Gastroesophageal sphincter (tissue), 4 donors: ENCODE measurements around the gene CEP112. TPM values are rescaled to one million over a fixed set of nuclear protein-coding genes. Genes with fewer than 3 reads are reported as not detected.
A peak's percentile ranks its signal among the peaks of the same experiment; 100 is the strongest.
"Not testable (repeated sequence)": the region's sequence is repeated elsewhere in the genome, so short reads cannot be mapped to it uniquely, and the experiment has no call there.

Experiments
- ATAC-seq: fragments of 150-250 bp; one replicate; pipeline ENCODE4 v1.9.1; 2016; ENCODE audit warnings: mild to moderate bottlenecking, moderate library complexity
- H3K27ac ChIP-seq, 4 donors: fragments of 200-600 bp; sonication (generic) in 3 of 4; 1 replicate in 3 of 4; 2 replicates in 1 of 4; pipeline ENCODE4 v1.5.1; 2016 to 2019
- H3K27me3 ChIP-seq: fragments of 200-600 bp; sonication (generic); one replicate; pipeline ENCODE4 v1.5.1; 2019
- H3K36me3 ChIP-seq, 2 donors: fragments of 200-600 bp; sonication (generic); one replicate each; pipeline ENCODE4 v1.5.1; 2019; ENCODE audit warnings: control low read depth in 1 of 2
- H3K4me1 ChIP-seq, 3 donors: fragments of 200-600 bp; sonication (generic); 1 replicate in 2 of 3; 2 replicates in 1 of 3; pipeline ENCODE4 v1.5.1; 2016 to 2019; ENCODE audit warnings: control low read depth in 2 of 3
- H3K4me3 ChIP-seq, 2 donors: fragments of 200-600 bp; sonication (generic); one replicate each; pipeline ENCODE4 v1.5.1; 2019; ENCODE audit warnings: mild to moderate bottlenecking in 1 of 2, moderate library complexity in 1 of 2
- H3K9me3 ChIP-seq, 3 donors: fragments of 200-600 bp; sonication (generic); one replicate each; pipeline ENCODE4 v1.5.1; 2017 to 2019; ENCODE audit warnings: control low read depth in 2 of 3
- EP300 ChIP-seq: sonication (generic); formaldehyde crosslinking; IDR thresholded peaks from one replicate; pipeline ENCODE4 v1.6.1; 2017; ENCODE audit warnings: antibody characterized with exemption, mild to moderate bottlenecking
- POLR2A ChIP-seq, 2 donors: fragments of 450-650 bp; IDR thresholded peaks; one replicate each; pipeline ENCODE4 v1.6.1; 2017; ENCODE audit warnings: antibody characterized with exemption in 2 of 2, mild to moderate bottlenecking in 2 of 2, moderate library complexity in 1 of 2
- POLR2AphosphoS5 ChIP-seq: sonication (generic); formaldehyde crosslinking; IDR thresholded peaks from one replicate; pipeline ENCODE4 v1.6.1; 2017; ENCODE audit warnings: antibody characterized with exemption
- WGBS, 2 donors: methylation state at CpG; one replicate each; pipeline ENCODE4 v1.1.5; 2018; ENCODE audit warnings: low coverage in 1 of 2; 5-methylcytosine and 5-hydroxymethylcytosine counted together
- total RNA-seq, 4 donors: library from RNA; depleted of rRNA; stranded (reverse); fragments of >200 nt; gene quantifications; one replicate each; pipeline ENCODE4 v1.1.0, GENCODE V29; 2016
- TF ChIP-seq, protein P1 (sequence below), 4 experiments: fragments of 200-600 bp in 2 of 4; fragments of 450-650 bp in 2 of 4; sonication (generic) in 1 of 4; IDR thresholded peaks; one replicate each; pipeline ENCODE4 v1.5.1; 2017 to 2019; ENCODE audit warnings: antibody characterized with exemption in 4 of 4, mild to moderate bottlenecking in 2 of 4, moderate library complexity in 2 of 4

Gene CEP112
- total RNA-seq, 4 donors from 2014 or later, result 21.9 to 38.2 (median 27.0) TPM

DNA sequence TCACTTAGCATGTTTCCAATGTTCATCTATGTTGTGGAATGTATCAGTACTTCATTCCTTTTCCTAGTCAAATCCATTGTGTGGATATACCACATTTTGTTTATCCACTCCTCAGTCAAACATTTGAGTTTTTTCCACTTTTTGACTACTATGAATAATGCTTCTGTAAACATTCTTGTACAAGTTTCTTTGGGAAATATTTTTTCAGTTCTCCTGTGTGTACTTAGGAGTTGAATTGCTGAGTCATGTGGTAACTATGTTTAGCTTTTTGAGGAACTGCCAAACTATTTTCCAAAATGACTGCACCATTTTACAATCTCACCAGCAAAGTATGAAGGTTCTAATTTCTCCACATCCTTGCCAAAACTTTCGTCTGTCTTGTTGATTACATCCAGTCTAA is 406.8 kb downstream of the CEP112 start:
- 0 to 4% methylated on average over 1 of the region's 1 CpG for WGBS, 2 donors
- no peaks in the 10 kb centered on the region for H3K36me3 ChIP-seq
- H3K27me3 ChIP-seq, result no peaks in the 10 kb centered on the region
- H3K4me1 ChIP-seq, result peaks cover 6 to 34% (median 11%) of the 10 kb centered on the region in 3 donors
- no peaks in the 10 kb centered on the region for H3K9me3 ChIP-seq
- peak overlapping the region; percentile 55 to 79 (median 72) for H3K27ac ChIP-seq
- H3K4me3 ChIP-seq, result no peak overlapping the region
- peak; percentile 86 for ATAC-seq
- TF ChIP-seq POLR2AphosphoS5, result peak; percentile 89
- TF ChIP-seq EP300, result no peak

GRCh38 chr17:65783845-65784334 is 408.0 kb downstream of the CEP112 start:
- peak; percentile 60 for ATAC-seq
- Histone ChIP-seq H3K4me3 (no peak overlapping the region), H3K4me1 (peaks cover 6 to 34% (median 11%) of the 10 kb centered on the region in 3 donors), H3K27ac (peak overlapping the region; percentile 55 to 79 (median 72)), H3K9me3 (no peaks in the 10 kb centered on the region), H3K36me3 (no peaks in the 10 kb centered on the region), H3K27me3 (no peaks in the 10 kb centered on the region)
- TF ChIP-seq EP300, result no peak
- TF ChIP-seq, protein P1, sequence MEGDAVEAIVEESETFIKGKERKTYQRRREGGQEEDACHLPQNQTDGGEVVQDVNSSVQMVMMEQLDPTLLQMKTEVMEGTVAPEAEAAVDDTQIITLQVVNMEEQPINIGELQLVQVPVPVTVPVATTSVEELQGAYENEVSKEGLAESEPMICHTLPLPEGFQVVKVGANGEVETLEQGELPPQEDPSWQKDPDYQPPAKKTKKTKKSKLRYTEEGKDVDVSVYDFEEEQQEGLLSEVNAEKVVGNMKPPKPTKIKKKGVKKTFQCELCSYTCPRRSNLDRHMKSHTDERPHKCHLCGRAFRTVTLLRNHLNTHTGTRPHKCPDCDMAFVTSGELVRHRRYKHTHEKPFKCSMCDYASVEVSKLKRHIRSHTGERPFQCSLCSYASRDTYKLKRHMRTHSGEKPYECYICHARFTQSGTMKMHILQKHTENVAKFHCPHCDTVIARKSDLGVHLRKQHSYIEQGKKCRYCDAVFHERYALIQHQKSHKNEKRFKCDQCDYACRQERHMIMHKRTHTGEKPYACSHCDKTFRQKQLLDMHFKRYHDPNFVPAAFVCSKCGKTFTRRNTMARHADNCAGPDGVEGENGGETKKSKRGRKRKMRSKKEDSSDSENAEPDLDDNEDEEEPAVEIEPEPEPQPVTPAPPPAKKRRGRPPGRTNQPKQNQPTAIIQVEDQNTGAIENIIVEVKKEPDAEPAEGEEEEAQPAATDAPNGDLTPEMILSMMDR (IDR thresholded peaks at IDR 0.05), result no peak
- peak; percentile 45 for TF ChIP-seq POLR2AphosphoS5
- WGBS, 2 donors, result 37 to 67% methylated on average over 2 to 4 of the region's 4 CpGs

DNA sequence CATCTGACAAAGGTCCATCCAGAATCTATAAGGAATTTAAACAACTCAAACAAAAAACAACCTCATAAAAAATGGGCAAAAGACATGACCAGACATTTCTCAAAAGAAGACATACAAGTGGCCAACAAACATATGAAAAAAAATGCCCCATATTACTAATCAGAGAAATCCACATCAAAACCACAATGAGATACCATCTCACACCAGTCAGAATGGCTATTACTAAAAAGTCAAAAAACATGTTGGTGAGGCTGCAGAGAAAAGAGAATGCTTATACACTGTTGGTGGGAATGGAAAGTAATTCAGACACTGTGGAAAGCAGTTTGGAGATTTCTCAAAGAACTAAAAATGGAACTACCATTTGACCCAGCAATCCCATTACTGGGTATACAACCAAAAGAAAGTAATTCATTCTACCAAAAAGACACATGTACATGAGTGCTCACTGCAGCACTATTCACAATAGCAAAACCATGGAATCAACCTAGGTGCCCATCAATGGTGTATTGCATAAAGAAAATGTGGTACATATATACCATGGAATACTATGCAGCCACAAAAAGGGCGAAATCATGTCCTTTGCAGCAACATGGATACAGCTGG is 409.7 kb downstream of the CEP112 start:
- not testable (repeated sequence) for H3K27ac ChIP-seq, H3K4me3 ChIP-seq, H3K27me3 ChIP-seq, H3K36me3 ChIP-seq, H3K9me3 ChIP-seq, ATAC-seq
- H3K4me1 ChIP-seq, result peaks cover 6 to 25% (median 11%) of the 10 kb centered on the region in 3 donors
- 33 to 44% methylated on average over 1 of the region's 1 CpG for WGBS, 2 donors

DNA sequence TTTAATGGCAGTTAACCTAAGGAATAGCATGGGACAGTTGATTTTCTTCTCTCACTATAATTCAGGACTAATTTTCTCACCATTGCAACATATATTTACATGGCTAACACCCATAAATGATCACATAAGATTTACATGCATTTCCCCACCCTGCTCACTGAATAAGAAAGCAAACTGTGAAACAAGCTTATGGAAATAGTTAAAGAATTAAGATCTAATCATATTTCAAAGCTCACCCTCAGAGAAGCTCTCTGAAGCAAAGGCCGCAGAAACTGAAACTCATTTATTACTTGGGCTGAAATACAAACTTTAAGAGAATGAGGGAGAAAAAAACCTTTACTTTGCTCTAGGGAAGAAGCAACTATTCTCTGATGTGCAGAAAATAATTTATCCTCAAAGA is 411.8 kb downstream of the CEP112 start:
- no peak overlapping the region for H3K27ac ChIP-seq
- no peaks in the 10 kb centered on the region for H3K36me3 ChIP-seq
- no peak for ATAC-seq
- no peaks in the 10 kb centered on the region for H3K27me3 ChIP-seq
- peaks cover 6 to 17% (median 8%) of the 10 kb centered on the region in 3 donors for H3K4me1 ChIP-seq
- H3K4me3 ChIP-seq, result no peak overlapping the region
- TF ChIP-seq POLR2AphosphoS5, result no peak
- TF ChIP-seq EP300, result no peak
- TF ChIP-seq, protein P1 (IDR thresholded peaks at IDR 0.05), result no peak
- TF ChIP-seq POLR2A (IDR thresholded peaks at IDR 0.05), result no peak
- WGBS, 2 donors, result 67 to 80% methylated on average over 1 of the region's 1 CpG
- H3K9me3 ChIP-seq, result no peaks in the 10 kb centered on the region

DNA sequence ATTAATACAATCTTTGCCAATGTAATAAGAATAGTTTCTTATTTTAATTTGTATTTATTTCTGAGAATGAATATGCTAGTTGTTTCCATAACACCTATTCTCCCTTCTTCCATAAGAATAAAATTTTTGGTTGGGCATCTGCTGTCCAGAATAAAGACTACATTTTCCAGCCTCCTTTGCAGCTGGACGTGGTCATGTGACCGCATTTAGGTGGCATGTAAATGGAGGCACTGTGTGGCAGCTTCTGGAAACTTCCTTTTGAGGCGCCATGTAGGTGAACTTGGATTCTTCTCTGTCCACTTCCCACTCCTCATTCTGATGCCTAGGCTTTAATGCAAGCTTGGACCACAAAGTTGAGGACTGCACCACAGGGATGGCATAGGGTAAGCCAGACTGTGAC is 415.0 kb downstream of the CEP112 start:
- WGBS, 2 donors, result 64 to 89% methylated on average over 3 of the region's 3 CpGs
- Histone ChIP-seq H3K4me1 (no peaks in the 10 kb centered on the region), H3K4me3 (no peak overlapping the region), H3K27ac (no peak overlapping the region), H3K9me3 (no peaks in the 10 kb centered on the region), H3K36me3 (no peaks in the 10 kb centered on the region), H3K27me3 (no peaks in the 10 kb centered on the region)
- no peak for ATAC-seq
- TF ChIP-seq, protein P1 (IDR thresholded peaks at IDR 0.05), result no peak
- TF ChIP-seq POLR2AphosphoS5 (no peak), POLR2A (IDR thresholded peaks at IDR 0.05) (no peak), EP300 (no peak)

DNA sequence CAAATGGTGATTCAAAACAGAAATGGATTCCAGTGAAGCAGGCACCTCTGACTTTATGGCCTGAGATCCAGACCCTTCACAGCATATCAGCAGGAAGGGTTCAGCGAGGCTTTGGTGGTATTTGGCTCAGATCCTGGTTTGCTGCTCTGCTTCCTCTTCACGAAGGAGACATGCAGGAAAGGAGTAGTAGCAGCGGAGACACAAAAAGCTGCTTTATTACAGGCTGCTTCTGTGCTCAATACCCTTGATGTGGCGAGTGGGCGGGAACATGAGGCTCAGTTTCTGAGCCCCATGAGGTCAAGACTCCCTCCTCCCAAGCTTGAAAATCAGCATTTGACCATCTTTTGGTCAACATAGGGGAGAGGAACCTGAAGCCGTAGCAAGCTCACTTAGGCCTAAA is 417.1 kb downstream of the CEP112 start:
- TF ChIP-seq, protein P1 (IDR thresholded peaks at IDR 0.05), result no peak
- TF ChIP-seq POLR2A (IDR thresholded peaks at IDR 0.05), result no peak
- no peaks in the 10 kb centered on the region for H3K9me3 ChIP-seq
- no peak overlapping the region for H3K27ac ChIP-seq
- ATAC-seq, result no peak
- 63 to 69% methylated on average over 2 to 4 of the region's 6 CpGs for WGBS, 2 donors
- no peak overlapping the region for H3K4me3 ChIP-seq
- H3K4me1 ChIP-seq, result no peaks in the 10 kb centered on the region
- no peaks in the 10 kb centered on the region for H3K27me3 ChIP-seq
- H3K36me3 ChIP-seq, result no peaks in the 10 kb centered on the region
